H9 (cell line): ENCODE results near the gene ITGB2. TPM values are rescaled to one million over a fixed set of nuclear protein-coding genes. Genes with fewer than 3 reads are reported as not detected.

Experiments used
- DNase-seq: peaks from one replicate; pipeline ENCODE4 v3.0.0-alpha.2; 2017
- H2AFZ ChIP-seq: one replicate; pipeline ENCODE4 v1.6.1; 2013; ENCODE audit warnings: mild to moderate bottlenecking, low read length, control low read depth, moderate library complexity
- H2AK5ac ChIP-seq: 2 replicates; pipeline ENCODE4 v1.6.1; 2013; ENCODE audit warnings: low read length, control low read depth, mixed read lengths; ENCODE audit not compliant: insufficient read length
- H2BK120ac ChIP-seq: one replicate; pipeline ENCODE4 v1.6.1; 2013; ENCODE audit warnings: low read depth, mild to moderate bottlenecking, low read length, control low read depth, inconsistent platforms; ENCODE audit not compliant: poor library complexity, severe bottlenecking
- H2BK12ac ChIP-seq: 2 replicates; pipeline ENCODE4 v1.6.1; 2013; ENCODE audit warnings: low read length, control low read depth, mixed read lengths, low read depth; ENCODE audit not compliant: insufficient read length
- H2BK15ac ChIP-seq: 2 replicates; pipeline ENCODE4 v1.6.1; 2013; ENCODE audit warnings: low read depth, low read length, control low read depth
- H2BK20ac ChIP-seq: one replicate; pipeline ENCODE4 v1.6.1; 2013; ENCODE audit warnings: low read depth, mild to moderate bottlenecking, low read length, control low read depth, inconsistent platforms; ENCODE audit not compliant: poor library complexity, severe bottlenecking
- H2BK5ac ChIP-seq: 2 replicates; pipeline ENCODE4 v1.6.1; 2013; ENCODE audit warnings: low read length, control low read depth, mixed read lengths; ENCODE audit not compliant: insufficient read length
- H3K14ac ChIP-seq: 2 replicates; pipeline ENCODE4 v1.6.1; 2013; ENCODE audit warnings: low read length, control low read depth; ENCODE audit not compliant: insufficient read depth
- H3K18ac ChIP-seq: 2 replicates; pipeline ENCODE4 v1.6.1; 2013; ENCODE audit warnings: low read depth, mild to moderate bottlenecking, mixed read lengths, low read length, control low read depth; ENCODE audit not compliant: insufficient read length
- H3K23ac ChIP-seq: 2 replicates; pipeline ENCODE4 v1.6.1; 2013; ENCODE audit warnings: low read length, control low read depth, mixed read lengths, low read depth; ENCODE audit not compliant: insufficient read length
- H3K23me2 ChIP-seq: 2 replicates; pipeline ENCODE4 v1.6.1; 2013; ENCODE audit warnings: low read depth, mild to moderate bottlenecking, mixed read lengths, low read length, control low read depth; ENCODE audit not compliant: insufficient read length, poor library complexity, severe bottlenecking
- H3K27ac ChIP-seq: 2 replicates; pipeline ENCODE4 v1.5.1; 2013; ENCODE audit warnings: low read length, control low read depth, mixed read lengths, low read depth; ENCODE audit not compliant: insufficient read length
- H3K27me3 ChIP-seq: 2 replicates; pipeline ENCODE4 v1.6.1; 2013; ENCODE audit warnings: low read length, control low read depth, inconsistent platforms; ENCODE audit not compliant: insufficient read depth
- H3K4ac ChIP-seq: 2 replicates; pipeline ENCODE4 v1.6.1; 2013; ENCODE audit warnings: low read depth, mild to moderate bottlenecking, control low read depth, inconsistent platforms, low read length, moderate library complexity
- H3K4me1 ChIP-seq: 2 replicates; pipeline ENCODE4 v1.6.1; 2013; ENCODE audit warnings: low read length, control low read depth, inconsistent platforms; ENCODE audit not compliant: insufficient read depth
- H3K4me2 ChIP-seq: 2 replicates; pipeline ENCODE4 v1.6.1; 2013; ENCODE audit warnings: low read length, control low read depth, mixed read lengths; ENCODE audit not compliant: insufficient read length, insufficient read depth
- H3K56ac ChIP-seq: 2 replicates; pipeline ENCODE4 v1.6.1; 2013; ENCODE audit warnings: low read depth, mild to moderate bottlenecking, mixed read lengths, low read length, control low read depth; ENCODE audit not compliant: insufficient read length
- H3K79me1 ChIP-seq: 2 replicates; pipeline ENCODE4 v1.6.1; 2013; ENCODE audit warnings: low read depth, mild to moderate bottlenecking, moderate library complexity, low read length, control low read depth, inconsistent platforms; ENCODE audit not compliant: insufficient read depth, poor library complexity, severe bottlenecking
- H3K79me2 ChIP-seq: 2 replicates; pipeline ENCODE4 v1.6.1; 2013; ENCODE audit warnings: low read length, control low read depth, inconsistent platforms; ENCODE audit not compliant: insufficient read depth
- H3K9ac ChIP-seq: 2 replicates; pipeline ENCODE4 v1.6.1; 2013; ENCODE audit warnings: low read length, control low read depth, mixed read lengths; ENCODE audit not compliant: insufficient read length; ENCODE audit errors: extremely low read depth
- H3K9me3 ChIP-seq: one replicate; pipeline ENCODE4 v1.6.1; 2013; ENCODE audit warnings: low read depth, low read length, inconsistent platforms; ENCODE audit not compliant: control insufficient read depth
- H3T11ph ChIP-seq: one replicate; pipeline ENCODE4 v1.6.1; 2013; ENCODE audit warnings: mild to moderate bottlenecking, low read length, control low read depth, inconsistent platforms
- H4K20me1 ChIP-seq: one replicate; pipeline ENCODE4 v1.6.1; 2013; ENCODE audit not compliant: control insufficient read depth, insufficient read length, insufficient read depth
- H4K5ac ChIP-seq: 2 replicates; pipeline ENCODE4 v1.6.1; 2013; ENCODE audit warnings: low read depth, mild to moderate bottlenecking, mixed read lengths, low read length, control low read depth; ENCODE audit not compliant: insufficient read length
- H4K8ac ChIP-seq: replicated peaks from 2 replicates; pipeline ENCODE4 v1.6.1; 2013; ENCODE audit warnings: low read length, control low read depth, mixed read lengths, low read depth; ENCODE audit not compliant: insufficient read length
- H4K91ac ChIP-seq: 2 replicates; pipeline ENCODE4 v1.6.1; 2013; ENCODE audit warnings: low read depth, mild to moderate bottlenecking, moderate library complexity, mixed read lengths, low read length, control low read depth; ENCODE audit not compliant: insufficient read length
- H3K27ac Mint-ChIP-seq, 3 experiments: 2 replicates in 2 of 3; 3 replicates in 1 of 3; pipeline ENCODE4 v1.8.0; 2020 to 2021; ENCODE audit warnings: mixed read lengths in 3 of 3, mild to moderate bottlenecking in 1 of 3, moderate library complexity in 1 of 3
- H3K27me3 Mint-ChIP-seq: 2 replicates; pipeline ENCODE4 v1.8.0; 2021; ENCODE audit warnings: low read depth, mild to moderate bottlenecking, moderate library complexity, mixed read lengths
- H3K36me3 Mint-ChIP-seq, 3 experiments: 2 replicates in 2 of 3; 3 replicates in 1 of 3; pipeline ENCODE4 v1.8.0; 2020 to 2021; ENCODE audit warnings: low read depth in 3 of 3, mixed read lengths in 3 of 3; ENCODE audit not compliant: insufficient read depth in 1 of 3
- H3K4me1 Mint-ChIP-seq, 2 experiments: 2 replicates each; pipeline ENCODE4 v1.8.0; 2020; ENCODE audit warnings: mixed read lengths in 2 of 2
- H3K4me3 Mint-ChIP-seq, 2 experiments: 2 replicates in 1 of 2; 3 replicates in 1 of 2; pipeline ENCODE4 v1.8.0; 2020 to 2021; ENCODE audit warnings: mild to moderate bottlenecking in 2 of 2, mixed read lengths in 2 of 2, moderate library complexity in 1 of 2
- H3K9me3 Mint-ChIP-seq, 2 experiments: 2 replicates in 1 of 2; 3 replicates in 1 of 2; pipeline ENCODE4 v1.8.0; 2020; ENCODE audit warnings: mild to moderate bottlenecking in 2 of 2, mixed read lengths in 2 of 2, moderate library complexity in 1 of 2
- WGBS: extraction: QIAGEN DNeasy Blood & Tissue Kit; methylation state at CpG from one replicate; pipeline ENCODE4 v1.1.7; 2013; ENCODE audit warnings: missing lambda C conversion rate, low lambda C conversion rate, mixed read lengths; ENCODE audit not compliant: insufficient read length; ENCODE audit errors: extremely low coverage; 5-methylcytosine and 5-hydroxymethylcytosine counted together
- total RNA-seq: library from RNA; stranded (reverse); gene quantifications from 2 replicates; pipeline ENCODE4 v1.2.1, GENCODE V29; 2021
- TF ChIP-seq, protein P1 (sequence below): fragments of 200-600 bp; sonication (generic); conservative IDR thresholded peaks from 3 replicates; pipeline ENCODE4 v1.8.0; 2021; ENCODE audit warnings: antibody characterized with exemption, mild to moderate bottlenecking

The ITGB2 gene
- total RNA-seq, 1 experiment from 2014 or later, result 1.1 TPM

DNA sequence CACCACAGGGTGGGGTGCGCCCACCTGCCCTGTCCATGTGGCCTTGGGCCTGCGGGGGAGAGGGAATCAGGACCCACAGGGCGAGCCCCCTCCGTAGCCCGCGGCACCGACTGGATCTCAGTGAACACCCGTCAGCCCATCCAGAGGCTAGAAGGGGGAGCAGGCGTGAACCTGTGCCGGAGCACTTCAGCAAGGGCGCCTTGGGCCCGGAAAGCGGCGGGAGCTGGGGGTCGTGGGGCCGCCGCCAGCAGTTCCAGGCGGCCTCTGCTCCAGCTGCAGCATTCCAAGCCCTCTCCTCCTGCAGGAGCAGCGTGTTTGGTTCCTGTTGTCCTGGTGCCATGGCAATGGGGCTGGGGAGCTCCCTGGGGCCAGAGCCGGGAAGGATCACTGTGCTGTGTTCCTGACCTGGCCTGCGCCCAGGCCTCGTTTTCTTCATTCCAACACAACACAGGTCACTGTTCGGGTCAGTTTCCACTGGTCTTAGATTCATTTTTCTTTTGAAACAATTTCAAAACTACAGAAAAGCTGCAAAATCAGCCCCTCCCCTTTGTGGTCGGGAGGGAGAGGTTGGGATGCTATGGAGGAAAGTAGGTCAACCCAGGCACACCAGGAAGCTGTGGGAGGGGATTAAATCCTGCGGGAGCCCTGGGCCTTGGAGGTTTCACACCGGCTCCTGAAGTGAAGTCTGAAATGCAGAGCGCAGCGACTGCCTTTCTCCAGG is 37.9 kb upstream of the ITGB2 start:
- H4K5ac ChIP-seq, result no peak overlapping the region
- H3K79me2 ChIP-seq, result peaks cover 16% of the 10 kb centered on the region; the same call in 1 of the 2 replicates
- no peak overlapping the region for H2AK5ac ChIP-seq
- H3K79me1 ChIP-seq, result peaks cover 8% of the 10 kb centered on the region
- no peak overlapping the region for H2BK5ac ChIP-seq
- H3K9me3 ChIP-seq, result no peaks in the 10 kb centered on the region
- H2BK12ac ChIP-seq, result no peak overlapping the region
- no peaks in the 10 kb centered on the region for H3K23me2 ChIP-seq
- no peaks in the 10 kb centered on the region for H3K27me3 ChIP-seq
- H2BK15ac ChIP-seq, result no peak overlapping the region
- TF ChIP-seq, protein P1, sequence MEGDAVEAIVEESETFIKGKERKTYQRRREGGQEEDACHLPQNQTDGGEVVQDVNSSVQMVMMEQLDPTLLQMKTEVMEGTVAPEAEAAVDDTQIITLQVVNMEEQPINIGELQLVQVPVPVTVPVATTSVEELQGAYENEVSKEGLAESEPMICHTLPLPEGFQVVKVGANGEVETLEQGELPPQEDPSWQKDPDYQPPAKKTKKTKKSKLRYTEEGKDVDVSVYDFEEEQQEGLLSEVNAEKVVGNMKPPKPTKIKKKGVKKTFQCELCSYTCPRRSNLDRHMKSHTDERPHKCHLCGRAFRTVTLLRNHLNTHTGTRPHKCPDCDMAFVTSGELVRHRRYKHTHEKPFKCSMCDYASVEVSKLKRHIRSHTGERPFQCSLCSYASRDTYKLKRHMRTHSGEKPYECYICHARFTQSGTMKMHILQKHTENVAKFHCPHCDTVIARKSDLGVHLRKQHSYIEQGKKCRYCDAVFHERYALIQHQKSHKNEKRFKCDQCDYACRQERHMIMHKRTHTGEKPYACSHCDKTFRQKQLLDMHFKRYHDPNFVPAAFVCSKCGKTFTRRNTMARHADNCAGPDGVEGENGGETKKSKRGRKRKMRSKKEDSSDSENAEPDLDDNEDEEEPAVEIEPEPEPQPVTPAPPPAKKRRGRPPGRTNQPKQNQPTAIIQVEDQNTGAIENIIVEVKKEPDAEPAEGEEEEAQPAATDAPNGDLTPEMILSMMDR, result no peak
- no peak overlapping the region for H2BK20ac ChIP-seq
- H3K23ac ChIP-seq, result no peak overlapping the region
- H4K8ac ChIP-seq, result no peak overlapping the region
- H4K91ac ChIP-seq, result no peak overlapping the region
- no peak overlapping the region for H3K18ac ChIP-seq
- no CpG with 5 or more reads among the region's 28 CpGs for WGBS
- no peak overlapping the region for H2AFZ ChIP-seq
- peaks cover 26 to 72% (median 65%) of the 10 kb centered on the region in 3 experiments; a peak in 6 of 7 replicates for H3K36me3 Mint-ChIP-seq
- DNase-seq, result no peak
- H3K27ac ChIP-seq, result no peak overlapping the region
- no peaks in the 10 kb centered on the region for H3K9me3 Mint-ChIP-seq
- peak overlapping the region; percentile 51 to 95 (median 89); a peak in 5 of 7 replicates for H3K27ac Mint-ChIP-seq
- H4K20me1 ChIP-seq, result no peaks in the 10 kb centered on the region
- no peak overlapping the region for H3K56ac ChIP-seq
- no peak overlapping the region for H3K9ac ChIP-seq
- H3K4ac ChIP-seq, result no peak overlapping the region
- H3K4me2 ChIP-seq, result no peak overlapping the region
- H3K27me3 Mint-ChIP-seq, result no peaks in the 10 kb centered on the region
- no peak overlapping the region for H3T11ph ChIP-seq
- no peaks in the 10 kb centered on the region for H3K4me1 ChIP-seq
- H3K4me1 Mint-ChIP-seq, result peaks cover 5 to 6% of the 10 kb centered on the region in 2 experiments
- no peak overlapping the region for H2BK120ac ChIP-seq
- H3K4me3 Mint-ChIP-seq, result no peak overlapping the region
- no peak overlapping the region for H3K14ac ChIP-seq
